ENCODE results near the gene DUX4.
"Not testable (repeated sequence)": the region's sequence is repeated elsewhere in the genome, so short reads cannot be mapped to it uniquely, and the experiment has no call there.

The DUX4 gene

DNA sequence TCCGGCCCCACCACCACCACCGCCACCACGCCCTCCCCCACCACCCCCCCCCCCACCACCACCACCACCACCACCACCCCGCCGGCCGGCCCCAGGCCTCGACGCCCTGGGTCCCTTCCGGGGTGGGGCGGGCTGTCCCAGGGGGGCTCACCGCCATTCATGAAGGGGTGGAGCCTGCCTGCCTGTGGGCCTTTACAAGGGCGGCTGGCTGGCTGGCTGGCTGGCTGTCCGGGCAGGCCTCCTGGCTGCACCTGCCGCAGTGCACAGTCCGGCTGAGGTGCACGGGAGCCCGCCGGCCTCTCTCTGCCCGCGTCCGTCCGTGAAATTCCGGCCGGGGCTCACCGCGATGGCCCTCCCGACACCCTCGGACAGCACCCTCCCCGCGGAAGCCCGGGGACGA lies at the start of gene DUX4:
Gene DUX4 (plus strand): TSS at position 347 of the 400 bp plus-strand sequence. CDS start 0 bp downstream, at position 347.
- not testable (repeated sequence) for DNase-seq

DNA sequence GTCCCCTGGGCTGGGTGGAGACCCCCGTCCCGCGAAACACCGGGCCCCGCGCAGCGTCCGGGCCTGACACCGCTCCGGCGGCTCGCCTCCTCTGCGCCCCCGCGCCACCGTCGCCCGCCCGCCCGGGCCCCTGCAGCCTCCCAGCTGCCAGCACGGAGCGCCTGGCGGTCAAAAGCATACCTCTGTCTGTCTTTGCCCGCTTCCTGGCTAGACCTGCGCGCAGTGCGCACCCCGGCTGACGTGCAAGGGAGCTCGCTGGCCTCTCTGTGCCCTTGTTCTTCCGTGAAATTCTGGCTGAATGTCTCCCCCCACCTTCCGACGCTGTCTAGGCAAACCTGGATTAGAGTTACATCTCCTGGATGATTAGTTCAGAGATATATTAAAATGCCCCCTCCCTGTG lies 1.9 kb downstream of the DUX4 start:
- DNase-seq = not testable (repeated sequence)

DNA sequence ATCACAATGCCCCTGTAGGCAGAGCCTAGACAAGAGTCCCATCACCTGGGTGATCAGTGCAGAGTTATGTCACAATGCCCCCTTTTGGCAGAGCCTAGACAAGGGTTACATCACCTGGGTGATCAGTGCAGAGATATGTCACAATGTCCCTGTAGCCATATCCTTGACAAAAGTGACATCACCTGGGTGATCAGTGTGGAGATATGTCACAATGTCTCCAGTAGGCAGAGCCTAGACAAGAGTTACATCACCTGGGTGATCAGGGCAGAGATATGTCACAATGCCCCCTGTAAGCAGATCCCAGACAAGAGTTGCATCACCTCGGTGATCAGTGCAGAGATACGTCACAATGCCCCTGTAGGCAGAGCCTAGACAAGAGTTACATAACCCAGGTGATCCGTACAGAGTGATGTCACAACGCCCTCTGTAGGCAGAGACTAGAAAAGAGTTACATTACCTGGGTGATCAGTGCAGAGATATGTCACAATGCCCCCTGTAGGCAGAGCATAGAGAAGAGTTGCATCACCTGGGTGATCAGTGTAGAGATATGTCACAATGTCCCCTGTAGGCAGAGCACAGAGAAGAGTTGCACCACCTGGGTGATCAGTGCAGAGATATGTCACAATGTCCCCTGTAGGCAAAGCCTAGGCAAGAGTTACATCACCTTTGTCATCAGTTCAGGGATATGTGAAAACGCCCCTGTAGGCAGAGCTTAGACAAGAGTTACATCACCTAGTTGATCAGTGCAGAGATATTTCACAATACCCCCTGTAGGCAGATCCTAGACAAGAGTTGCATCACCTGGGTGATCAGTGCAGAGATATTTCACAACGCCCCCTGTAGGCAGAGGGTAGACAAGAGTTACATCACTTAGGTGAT lies 4.4 kb downstream of the DUX4 start:
- not testable (repeated sequence) for DNase-seq

DNA sequence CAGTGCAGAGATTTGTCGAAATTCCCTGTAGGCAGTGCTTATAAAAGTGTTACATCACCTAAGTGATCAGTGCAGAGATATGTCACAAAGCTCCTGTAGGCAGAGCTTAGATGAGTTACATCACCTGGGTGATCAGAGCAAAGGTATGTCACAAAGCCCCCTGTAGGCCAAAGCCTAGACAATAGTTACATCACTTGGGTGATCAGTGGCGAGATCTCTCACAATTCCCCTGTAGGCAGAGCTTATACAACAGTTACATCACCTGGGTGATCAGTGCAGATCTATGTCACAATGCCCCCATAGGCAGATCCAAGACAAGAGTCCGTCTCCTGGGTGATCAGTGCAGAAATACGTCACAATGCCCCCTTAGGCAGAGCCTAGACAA lies 5.0 kb downstream of the DUX4 start:
- not testable (repeated sequence) for DNase-seq

DNA sequence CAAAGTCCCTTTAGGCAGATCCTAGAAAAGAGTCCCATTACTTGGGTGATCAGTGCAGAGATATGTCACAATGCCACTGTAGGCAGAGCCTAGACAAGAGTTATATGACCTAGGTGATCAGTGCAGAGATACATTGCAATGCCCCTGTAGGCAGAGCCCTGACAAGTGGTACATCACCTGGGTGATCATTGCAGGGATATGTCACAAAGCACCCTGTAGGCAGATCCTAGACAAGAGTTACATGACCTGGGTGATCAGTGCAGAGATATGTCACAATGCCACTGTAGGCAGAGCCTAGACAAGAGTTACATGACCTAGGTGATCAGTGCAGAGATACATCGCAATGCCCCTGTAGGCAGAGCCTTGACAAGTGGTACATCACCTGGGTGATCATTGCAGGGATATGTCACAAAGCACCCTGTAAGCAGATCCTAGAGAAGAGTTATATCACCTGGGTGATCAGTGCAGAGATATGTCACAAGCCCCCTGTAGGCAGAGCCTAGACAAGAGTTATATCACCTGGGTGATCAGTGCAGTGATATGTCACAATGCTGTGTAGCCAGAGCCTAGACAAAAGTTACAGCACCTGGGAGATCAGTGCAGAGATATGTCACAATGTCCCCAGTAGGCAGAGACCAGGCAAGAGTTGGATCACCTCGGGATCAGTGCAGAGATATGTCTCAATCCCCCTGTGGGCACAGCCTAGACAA lies 5.6 kb downstream of the DUX4 start:
- DNase-seq = not testable (repeated sequence)

DNA sequence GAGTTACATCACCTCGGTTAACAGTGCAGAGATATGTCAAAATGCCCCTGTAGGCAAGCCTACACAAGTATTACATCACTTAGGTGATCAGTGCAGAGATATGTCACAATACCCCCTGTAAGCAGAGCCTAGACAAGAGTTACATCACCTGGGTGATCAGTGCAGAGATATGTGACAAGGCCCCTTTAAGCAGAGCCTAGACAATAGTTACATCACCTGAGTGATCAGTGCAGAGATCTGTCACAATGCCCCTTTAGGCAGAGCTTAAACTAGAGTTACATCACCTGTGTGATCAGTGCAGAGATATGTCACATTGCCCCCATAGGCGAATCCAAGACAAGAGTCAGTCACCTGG lies 6.1 kb downstream of the DUX4 start:
- DNase-seq = not testable (repeated sequence)

DNA sequence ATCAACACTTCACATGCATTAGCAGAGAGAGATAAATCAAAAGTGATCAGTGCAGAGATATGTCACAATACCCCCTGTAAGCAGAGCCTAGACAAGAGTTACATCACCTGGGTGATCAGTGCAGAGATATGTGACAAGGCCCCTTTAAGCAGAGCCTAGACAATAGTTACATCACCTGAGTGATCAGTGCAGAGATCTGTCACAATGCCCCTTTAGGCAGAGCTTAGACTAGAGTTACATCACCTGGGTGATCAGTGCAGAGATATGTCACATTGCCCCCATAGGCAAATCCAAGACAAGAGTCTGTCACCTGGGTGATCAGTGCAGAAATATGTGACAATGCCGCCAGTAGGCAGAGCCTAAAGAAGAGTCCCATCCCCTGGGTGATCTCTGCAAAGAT lies 7.4 kb downstream of the DUX4 start:
- not testable (repeated sequence) for DNase-seq

DNA sequence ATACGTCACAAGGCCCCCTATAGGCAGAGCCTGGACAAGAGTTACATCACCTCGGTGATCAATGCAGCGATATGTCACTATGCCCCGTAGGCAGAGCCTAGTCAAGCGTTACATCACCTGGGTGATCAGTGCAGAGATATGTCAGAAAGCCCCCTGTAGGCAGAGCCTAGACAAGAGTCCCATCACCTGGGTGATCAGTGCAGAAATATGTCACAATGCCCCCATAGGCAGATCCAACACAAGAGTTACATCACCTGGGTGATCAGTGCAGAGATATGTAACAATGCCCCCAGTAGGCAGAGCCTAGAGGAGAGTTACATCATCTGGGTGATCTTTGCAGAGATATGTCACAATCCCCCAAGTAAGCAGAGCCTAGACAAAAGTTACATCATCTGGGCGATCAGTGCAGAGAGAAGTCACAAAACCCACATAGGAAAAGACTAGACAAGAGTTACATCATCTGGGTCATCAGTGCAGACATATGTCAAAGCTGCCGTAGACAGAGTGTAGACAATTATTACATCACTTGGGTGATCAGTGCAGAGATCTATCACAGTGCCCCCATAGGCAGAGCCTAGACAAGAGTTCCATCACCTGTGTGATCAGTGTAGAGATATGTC lies 8.0 kb downstream of the DUX4 start:
- not testable (repeated sequence) for DNase-seq

DNA sequence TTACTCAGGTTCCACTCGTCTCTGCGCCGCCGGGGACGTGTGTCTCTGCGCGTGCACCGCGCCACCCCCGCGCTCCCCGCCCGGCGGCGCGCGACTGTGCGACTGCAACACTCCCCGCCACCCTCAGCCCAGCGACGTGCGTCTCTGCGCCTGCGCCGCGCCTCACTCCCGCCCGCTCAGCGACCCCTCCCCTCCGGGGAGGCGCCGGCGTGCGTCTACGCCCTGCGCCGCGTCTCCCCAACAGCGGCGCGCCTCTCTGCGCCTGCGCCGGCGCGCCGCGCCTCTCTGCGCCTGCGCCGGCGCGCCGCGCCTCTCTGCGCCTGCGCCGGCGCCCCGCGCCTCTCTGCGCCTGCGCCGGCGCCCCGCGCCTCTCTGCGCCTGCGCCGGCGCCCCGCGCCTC lies 29.9 kb downstream of the DUX4 start:
- not testable (repeated sequence) for DNase-seq

Measured in activated CD4-positive, alpha-beta T cell treated with anti-CD3 and anti-CD28 coated beads, Interleukin-2, amount 50 U/mL, for 1 hour (primary cell).